HFF-Myc (cell line): ENCODE data around the gene GTF2F2.
"Not testable (repeated sequence)": the region's sequence is repeated elsewhere in the genome, so short reads cannot be mapped to it uniquely, and the experiment has no call there.

Experiments used
- DNase-seq: peaks from one replicate; pipeline ENCODE4 v3.0.0-alpha.2; 2011; ENCODE audit warnings: low read depth; ENCODE audit errors: extremely low read depth
- H3K4me3 ChIP-seq: replicated peaks from 2 replicates; pipeline ENCODE4 v1.5.1; 2011; ENCODE audit warnings: low read depth, mild to moderate bottlenecking, control low read depth, low read length
- CTCF ChIP-seq: IDR thresholded peaks from 2 replicates; pipeline ENCODE4 v1.5.1; 2012; ENCODE audit warnings: mild to moderate bottlenecking, low read depth, low read length, control low read depth; ENCODE audit errors: missing control alignments

The GTF2F2 gene

GRCh38 chr13:45296259-45296658, 175.9 kb downstream of the GTF2F2 start:
- H3K4me3 ChIP-seq, result no peak overlapping the region
- TF ChIP-seq CTCF, result no peak
- no peak for DNase-seq

- H3K4me3 ChIP-seq, result no peak overlapping the region
- TF ChIP-seq CTCF, result no peak
- DNase-seq, result no peak
Measured at GRCh38 chr13:45297456-45298205, 177.3 kb downstream of the GTF2F2 start.

GRCh38 chr13:45298206-45298505, 177.8 kb downstream of the GTF2F2 start:
- no peak for TF ChIP-seq CTCF
- no peak for DNase-seq
- no peak overlapping the region for H3K4me3 ChIP-seq

GRCh38 chr13:45298550-45298949, 178.2 kb downstream of the GTF2F2 start:
- DNase-seq, H3K4me3 ChIP-seq: not testable (repeated sequence)

- H3K4me3 ChIP-seq, result no peak overlapping the region
- no peak for TF ChIP-seq CTCF
- DNase-seq, result no peak
Measured at GRCh38 chr13:45299194-45299593, 178.9 kb downstream of the GTF2F2 start.

- no peak for TF ChIP-seq CTCF
- H3K4me3 ChIP-seq, result no peak overlapping the region
- DNase-seq, result no peak
Measured at GRCh38 chr13:45300190-45300985, 180.1 kb downstream of the GTF2F2 start.

GRCh38 chr13:45301263-45301662, 181.0 kb downstream of the GTF2F2 start:
- no peak overlapping the region for H3K4me3 ChIP-seq
- no peak for TF ChIP-seq CTCF
- no peak for DNase-seq
